GM12878 (cell line): ENCODE data around the gene SMIM1. TPM values are rescaled to one million over a fixed set of nuclear protein-coding genes. Genes with fewer than 3 reads are reported as not detected.

Source experiments
- ATAC-seq: fragments of 200-7000 bp; cut with Tn5 transposase; 3 replicates; pipeline ENCODE4 v1.9.1; 2020; ENCODE audit warnings: mild to moderate bottlenecking, moderate library complexity
- BruUV-seq: library from RNA; stranded (reverse); fragments of 400-500 nt; replicated peaks from 2 replicates; lab custom pipeline; 2021; lab: Mats Ljungman, UMichigan
- CTCF ChIA-PET: fragments of 300-600 bp; sonication (Branson Sonifier 250); formaldehyde crosslinking; extraction: SDS; loops from one replicate; lab custom pipeline; 2021; ENCODE audit warnings: inconsistent platforms; lab: Yijun Ruan, JAX
- POLR2A ChIA-PET: fragments of 350-600 bp; formaldehyde crosslinking; extraction: SDS; loops from one replicate; lab custom pipeline; 2021; ENCODE audit warnings: inconsistent platforms; lab: Charles Lee
- RAD21 ChIA-PET: fragments of 300-600 bp; sonication (Branson Sonifier 250); formaldehyde crosslinking; loops from one replicate; lab custom pipeline; 2023; ENCODE audit warnings: antibody characterized with exemption; ENCODE audit not compliant: unreplicated experiment; lab: Charles Lee
- SMC1A ChIA-PET: fragments of 300-600 bp; sonication (Branson Sonifier 250); formaldehyde crosslinking; loops from one replicate; lab custom pipeline; 2023; ENCODE audit not compliant: unreplicated experiment, uncharacterized antibody; lab: Charles Lee
- DNase-seq: peaks from one replicate; pipeline ENCODE4 v3.0.0-alpha.2; 2011; ENCODE audit warnings: low read depth, low spot score
- FAIRE-seq: peaks from 3 replicates; lab custom pipeline; 2011; peaks lifted over from hg19 to GRCh38; lab: Jason Lieb, UNC
- H2AFZ ChIP-seq: 2 replicates; pipeline ENCODE4 v1.6.0; 2011; ENCODE audit warnings: low read depth, low read length, control low read depth; ENCODE audit not compliant: control insufficient read depth
- H3K27ac ChIP-seq: 2 replicates; pipeline ENCODE4 v1.5.1; 2011; ENCODE audit warnings: control low read depth; ENCODE audit not compliant: control insufficient read depth, insufficient read depth
- H3K27me3 ChIP-seq, 2 experiments: replicated peaks in 1 of 2; 2 replicates each; pipeline versions ENCODE4 v1.6.0 to v1.6.1; 2011; ENCODE audit warnings: low read length in 1 of 2; ENCODE audit not compliant: control insufficient read depth in 2 of 2, insufficient read depth in 2 of 2
- H3K36me3 ChIP-seq, 2 experiments: 2 replicates each; pipeline ENCODE4 v1.5.1; 2011; ENCODE audit warnings: low read length in 1 of 2; ENCODE audit not compliant: control insufficient read depth in 2 of 2, insufficient read depth in 2 of 2
- H3K4me1 ChIP-seq: 2 replicates; pipeline ENCODE4 v1.6.1; 2011; ENCODE audit warnings: mild to moderate bottlenecking, low read length, moderate library complexity, mixed read lengths; ENCODE audit not compliant: control insufficient read depth, insufficient read depth
- H3K4me2 ChIP-seq: 2 replicates; pipeline ENCODE4 v1.6.0; 2011; ENCODE audit warnings: control low read depth; ENCODE audit not compliant: control insufficient read depth, insufficient read depth
- H3K4me3 ChIP-seq: fragments of 200-600 bp; sonication (generic); 2 replicates; pipeline ENCODE4 v1.5.1; 2016
- H3K79me2 ChIP-seq: 2 replicates; pipeline ENCODE4 v1.6.0; 2011; ENCODE audit warnings: low read length; ENCODE audit not compliant: control insufficient read depth, insufficient read depth
- H3K9ac ChIP-seq: 2 replicates; pipeline ENCODE4 v1.8.0; 2011; ENCODE audit warnings: low read length, control low read depth, mixed read lengths; ENCODE audit not compliant: control insufficient read depth, insufficient read depth
- H3K9me3 ChIP-seq: replicated peaks from 3 replicates; pipeline ENCODE4 v1.5.1; 2011; ENCODE audit warnings: mild to moderate bottlenecking, low read length; ENCODE audit not compliant: control insufficient read depth, insufficient read depth
- H4K20me1 ChIP-seq: 2 replicates; pipeline ENCODE4 v1.6.0; 2011; ENCODE audit not compliant: control insufficient read depth, insufficient read depth
- BMI1 ChIP-seq: fragments of 450-650 bp; IDR thresholded peaks from 2 replicates; pipeline ENCODE4 v1.6.1; 2016; ENCODE audit warnings: mild to moderate bottlenecking, moderate library complexity, borderline replicate concordance
- CHD1 ChIP-seq: IDR thresholded peaks from 2 replicates; pipeline ENCODE4 v1.6.1; 2012; ENCODE audit warnings: low read depth, low read length, improper control_type of control experiment
- FOS ChIP-seq: IDR thresholded peaks from 3 replicates; pipeline ENCODE4 v1.6.1; 2011; ENCODE audit warnings: borderline replicate concordance; ENCODE audit not compliant: insufficient read length; ENCODE audit errors: extremely low read depth
- HDAC2 ChIP-seq: fragments of 200-600 bp; sonication (generic); IDR thresholded peaks from 2 replicates; pipeline ENCODE4 v1.6.1; 2017
- RBBP5 ChIP-seq: fragments of 200-600 bp; sonication (generic); conservative IDR thresholded peaks from 2 replicates; pipeline ENCODE4 v1.6.1; 2016
- RUNX3 ChIP-seq: IDR thresholded peaks from 2 replicates; pipeline ENCODE4 v1.6.1; 2012; ENCODE audit warnings: low read length, inconsistent platforms
- SPI1 ChIP-seq: IDR thresholded peaks from 2 replicates; pipeline ENCODE4 v1.6.1; 2011; ENCODE audit warnings: low read depth, mild to moderate bottlenecking, low read length, moderate library complexity, borderline replicate concordance; ENCODE audit not compliant: insufficient read depth
- SREBF2 ChIP-seq: IDR thresholded peaks from 2 replicates; pipeline ENCODE4 v1.6.1; 2012; ENCODE audit warnings: mild to moderate bottlenecking, low read length
- SRF ChIP-seq, 2 experiments: IDR thresholded peaks; 2 replicates each; pipeline ENCODE4 v1.6.1; 2011; ENCODE audit warnings: low read depth in 2 of 2, low read length in 2 of 2, mild to moderate bottlenecking in 1 of 2, moderate library complexity in 1 of 2
- TAF1 ChIP-seq: IDR thresholded peaks from 2 replicates; pipeline ENCODE4 v1.6.1; 2011; ENCODE audit warnings: mild to moderate bottlenecking, low read depth, low read length, borderline replicate concordance
- ZZZ3 ChIP-seq: IDR thresholded peaks from 2 replicates; pipeline ENCODE4 v1.6.1; 2011; ENCODE audit warnings: low read depth; ENCODE audit not compliant: control insufficient read depth, insufficient read length
- WGBS: methylation state at CpG from one replicate; pipeline ENCODE4 v1.1.6; 2016; ENCODE audit warnings: low lambda C conversion rate; ENCODE audit not compliant: insufficient replicate concordance, insufficient coverage; ENCODE audit errors: missing lambda C conversion rate; 5-methylcytosine and 5-hydroxymethylcytosine counted together
- in situ Hi-C: fragments of 300-500 bp; cut with MboI; formaldehyde crosslinking; loops from 9 replicates; pipeline ENCODE4 v1.14.3; 2018; ENCODE audit warnings: mixed read lengths
- intact Hi-C: fragments of 100-400 bp; cut with micrococcal nuclease; formaldehyde crosslinking; loops from one replicate; pipeline ENCODE4 v1.14.2; 2022; ENCODE audit not compliant: unreplicated experiment
- polyA plus RNA-seq, 11 experiments: library from polyadenylated mRNA; depleted of rRNA in 4 of 11; unstranded in 6 of 11; stranded (reverse) in 5 of 11; fragments of >200 nt; fragmentation: Nextera tagmentation in 4 of 11; fragmentation: Illumina TruSeq in 1 of 11; extraction: Ambion mirVana in 4 of 11; extraction: Trizol in 1 of 11; gene quantifications; 1 replicate in 1 of 11; 2 replicates in 10 of 11; pipeline versions ENCODE4 v1.2.1 to v1.2.3, GENCODE V29; 2011 to 2016; ENCODE audit warnings: inconsistent platforms in 2 of 11, missing spikeins in 2 of 11, low read depth in 1 of 11
- total RNA-seq, 4 experiments: library from RNA; depleted of rRNA in 3 of 4; stranded (reverse); fragments of >200 nt in 3 of 4; fragmentation: Illumina TruSeq in 1 of 4; extraction: Trizol in 1 of 4; gene quantifications; 2 replicates each; pipeline versions ENCODE4 v1.2.1 to v1.2.3, GENCODE V29; 2013 to 2021
- TF ChIP-seq, protein P1 (sequence below): fragments of 450-650 bp; IDR thresholded peaks from 2 replicates; pipeline ENCODE4 v1.6.1; 2017; ENCODE audit warnings: mild to moderate bottlenecking, moderate library complexity
- TF ChIP-seq, protein P2 (sequence below): fragments of 150-350 bp; IDR thresholded peaks from 2 replicates; pipeline ENCODE4 v1.6.1; 2014; ENCODE audit warnings: mild to moderate bottlenecking, low read depth, low read length
- TF ChIP-seq, protein P3 (sequence below), 3 experiments: IDR thresholded peaks in 2 of 3; conservative IDR thresholded peaks in 1 of 3; 2 replicates each; pipeline ENCODE4 v1.5.1; 2011; ENCODE audit warnings: low read depth in 3 of 3, low read length in 3 of 3, mild to moderate bottlenecking in 3 of 3, control low read depth in 2 of 3, moderate library complexity in 2 of 3, inconsistent platforms in 1 of 3, mixed read lengths in 1 of 3; ENCODE audit not compliant: control insufficient read depth in 2 of 3, insufficient read depth in 1 of 3; ENCODE audit errors: extremely low read depth in 1 of 3

SMIM1 gene
- total and polyA plus RNA-seq, 10 of the 15 experiments (the other 5 are each of a cell fraction or from before 2014, with no cell fraction given), result 0.30 to 0.37 TPM; not detected in 8

DNA sequence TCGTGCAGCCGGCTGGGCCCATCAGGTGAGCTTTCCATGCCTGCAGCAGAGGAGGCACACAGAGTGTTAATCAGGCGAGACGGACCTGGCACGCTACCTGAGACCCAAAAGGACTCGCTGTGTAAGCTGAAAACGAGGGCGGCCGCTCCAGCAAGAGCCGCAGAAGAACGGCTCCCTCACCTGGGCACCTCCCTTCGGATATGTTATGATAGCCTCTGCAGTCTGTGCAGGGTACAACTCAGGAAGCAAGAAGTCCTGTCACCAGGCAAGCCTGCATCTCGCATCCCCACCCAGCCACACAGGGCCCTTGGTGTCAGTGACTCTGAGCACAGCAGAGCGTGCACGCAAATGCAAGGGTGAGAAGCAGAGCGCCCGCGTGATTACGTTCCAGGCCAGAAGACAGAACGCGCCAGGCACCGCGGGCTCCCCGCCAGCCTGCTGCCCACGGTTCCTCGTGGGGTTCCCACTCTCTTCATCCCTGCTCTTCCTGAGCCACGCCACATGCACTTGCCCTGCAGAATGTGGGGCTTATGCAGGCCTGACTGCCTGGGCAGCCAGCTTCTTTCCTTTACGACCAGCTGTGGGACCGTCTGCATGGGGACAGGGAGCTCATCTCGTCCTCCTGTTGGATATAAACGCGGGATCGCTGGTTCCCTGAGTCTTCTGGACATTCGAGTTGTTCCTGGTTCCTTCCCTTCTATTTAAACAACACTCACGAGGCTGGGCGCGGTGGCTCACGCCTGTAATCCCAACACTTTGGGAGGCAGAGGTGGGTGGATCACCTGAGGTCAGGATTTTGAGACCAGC is 44.0 kb downstream of the SMIM1 start (continued):
- TF ChIP-seq, protein P1, sequence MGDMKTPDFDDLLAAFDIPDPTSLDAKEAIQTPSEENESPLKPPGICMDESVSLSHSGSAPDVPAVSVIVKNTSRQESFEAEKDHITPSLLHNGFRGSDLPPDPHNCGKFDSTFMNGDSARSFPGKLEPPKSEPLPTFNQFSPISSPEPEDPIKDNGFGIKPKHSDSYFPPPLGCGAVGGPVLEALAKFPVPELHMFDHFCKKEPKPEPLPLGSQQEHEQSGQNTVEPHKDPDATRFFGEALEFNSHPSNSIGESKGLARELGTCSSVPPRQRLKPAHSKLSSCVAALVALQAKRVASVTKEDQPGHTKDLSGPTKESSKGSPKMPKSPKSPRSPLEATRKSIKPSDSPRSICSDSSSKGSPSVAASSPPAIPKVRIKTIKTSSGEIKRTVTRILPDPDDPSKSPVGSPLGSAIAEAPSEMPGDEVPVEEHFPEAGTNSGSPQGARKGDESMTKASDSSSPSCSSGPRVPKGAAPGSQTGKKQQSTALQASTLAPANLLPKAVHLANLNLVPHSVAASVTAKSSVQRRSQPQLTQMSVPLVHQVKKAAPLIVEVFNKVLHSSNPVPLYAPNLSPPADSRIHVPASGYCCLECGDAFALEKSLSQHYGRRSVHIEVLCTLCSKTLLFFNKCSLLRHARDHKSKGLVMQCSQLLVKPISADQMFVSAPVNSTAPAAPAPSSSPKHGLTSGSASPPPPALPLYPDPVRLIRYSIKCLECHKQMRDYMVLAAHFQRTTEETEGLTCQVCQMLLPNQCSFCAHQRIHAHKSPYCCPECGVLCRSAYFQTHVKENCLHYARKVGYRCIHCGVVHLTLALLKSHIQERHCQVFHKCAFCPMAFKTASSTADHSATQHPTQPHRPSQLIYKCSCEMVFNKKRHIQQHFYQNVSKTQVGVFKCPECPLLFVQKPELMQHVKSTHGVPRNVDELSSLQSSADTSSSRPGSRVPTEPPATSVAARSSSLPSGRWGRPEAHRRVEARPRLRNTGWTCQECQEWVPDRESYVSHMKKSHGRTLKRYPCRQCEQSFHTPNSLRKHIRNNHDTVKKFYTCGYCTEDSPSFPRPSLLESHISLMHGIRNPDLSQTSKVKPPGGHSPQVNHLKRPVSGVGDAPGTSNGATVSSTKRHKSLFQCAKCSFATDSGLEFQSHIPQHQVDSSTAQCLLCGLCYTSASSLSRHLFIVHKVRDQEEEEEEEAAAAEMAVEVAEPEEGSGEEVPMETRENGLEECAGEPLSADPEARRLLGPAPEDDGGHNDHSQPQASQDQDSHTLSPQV, result no peak
- TF ChIP-seq, protein P2, sequence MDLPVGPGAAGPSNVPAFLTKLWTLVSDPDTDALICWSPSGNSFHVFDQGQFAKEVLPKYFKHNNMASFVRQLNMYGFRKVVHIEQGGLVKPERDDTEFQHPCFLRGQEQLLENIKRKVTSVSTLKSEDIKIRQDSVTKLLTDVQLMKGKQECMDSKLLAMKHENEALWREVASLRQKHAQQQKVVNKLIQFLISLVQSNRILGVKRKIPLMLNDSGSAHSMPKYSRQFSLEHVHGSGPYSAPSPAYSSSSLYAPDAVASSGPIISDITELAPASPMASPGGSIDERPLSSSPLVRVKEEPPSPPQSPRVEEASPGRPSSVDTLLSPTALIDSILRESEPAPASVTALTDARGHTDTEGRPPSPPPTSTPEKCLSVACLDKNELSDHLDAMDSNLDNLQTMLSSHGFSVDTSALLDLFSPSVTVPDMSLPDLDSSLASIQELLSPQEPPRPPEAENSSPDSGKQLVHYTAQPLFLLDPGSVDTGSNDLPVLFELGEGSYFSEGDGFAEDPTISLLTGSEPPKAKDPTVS, result no peak
- TF ChIP-seq CHD1 (no peak), FOS (no peak)

DNA sequence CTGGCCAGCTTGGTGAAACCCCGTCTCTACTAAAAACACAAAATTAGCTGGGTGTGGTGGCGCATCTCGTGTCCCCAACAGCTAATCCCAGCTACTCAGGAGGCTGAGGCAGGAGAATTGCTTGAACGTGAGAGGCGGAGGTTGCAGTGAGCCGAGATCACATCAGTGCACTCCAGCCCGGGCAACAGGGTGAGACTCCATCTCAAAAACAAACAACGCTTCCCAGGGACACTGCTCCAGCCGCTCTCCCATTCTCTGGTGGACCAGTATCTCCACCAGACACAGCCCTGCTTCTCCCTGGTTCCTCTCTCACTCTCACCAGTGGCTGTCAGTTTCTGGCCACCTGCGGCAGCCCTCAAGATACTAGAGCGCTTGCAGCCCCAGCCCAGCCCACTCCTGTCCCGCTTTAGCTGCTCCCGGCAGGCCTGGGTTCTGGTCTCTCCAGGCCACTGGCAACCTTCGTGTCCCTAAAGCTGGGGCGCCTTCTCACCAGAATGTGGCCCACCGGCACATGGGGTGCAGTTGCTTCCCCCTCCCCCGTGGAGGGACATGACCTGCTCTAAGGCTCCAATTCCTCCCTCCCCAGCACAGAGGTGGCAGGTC is 44.7 kb downstream of the SMIM1 start:
- no peaks in the 10 kb centered on the region for H3K4me1 ChIP-seq
- H3K27ac ChIP-seq, result no peak overlapping the region
- intact Hi-C loops (no loop called here), in situ Hi-C loops (no loop called here)
- no peak overlapping the region for H3K4me3 ChIP-seq
- H3K9ac ChIP-seq, result no peak overlapping the region
- FAIRE-seq, result no peak
- POLR2A ChIA-PET, result no interaction called here
- H3K79me2 ChIP-seq, result no peaks in the 10 kb centered on the region
- SMC1A ChIA-PET, result no interaction called here
- RAD21 ChIA-PET, result no interaction called here
- H4K20me1 ChIP-seq, result no peaks in the 10 kb centered on the region
- no peak for ATAC-seq
- 92% methylated on average over 16 of the region's 17 CpGs for WGBS
- no peaks in the 10 kb centered on the region for H3K27me3 ChIP-seq
- CTCF ChIA-PET, result no interaction called here
- no peak overlapping the region for H2AFZ ChIP-seq
- no peak for DNase-seq
- H3K36me3 ChIP-seq, result no peaks in the 10 kb centered on the region; a peak in 3 of 4 replicates
- BruUV-seq, result no TSS peak
- H3K9me3 ChIP-seq, result no peaks in the 10 kb centered on the region
- no peak overlapping the region for H3K4me2 ChIP-seq
- TF ChIP-seq BMI1, result no peak
- TF ChIP-seq SREBF2, result no peak
- no peak for TF ChIP-seq RUNX3
- TF ChIP-seq SPI1, result no peak
- no peak for TF ChIP-seq RBBP5
- no peak for TF ChIP-seq ZZZ3
- TF ChIP-seq HDAC2, result no peak
- TF ChIP-seq, protein P3, sequence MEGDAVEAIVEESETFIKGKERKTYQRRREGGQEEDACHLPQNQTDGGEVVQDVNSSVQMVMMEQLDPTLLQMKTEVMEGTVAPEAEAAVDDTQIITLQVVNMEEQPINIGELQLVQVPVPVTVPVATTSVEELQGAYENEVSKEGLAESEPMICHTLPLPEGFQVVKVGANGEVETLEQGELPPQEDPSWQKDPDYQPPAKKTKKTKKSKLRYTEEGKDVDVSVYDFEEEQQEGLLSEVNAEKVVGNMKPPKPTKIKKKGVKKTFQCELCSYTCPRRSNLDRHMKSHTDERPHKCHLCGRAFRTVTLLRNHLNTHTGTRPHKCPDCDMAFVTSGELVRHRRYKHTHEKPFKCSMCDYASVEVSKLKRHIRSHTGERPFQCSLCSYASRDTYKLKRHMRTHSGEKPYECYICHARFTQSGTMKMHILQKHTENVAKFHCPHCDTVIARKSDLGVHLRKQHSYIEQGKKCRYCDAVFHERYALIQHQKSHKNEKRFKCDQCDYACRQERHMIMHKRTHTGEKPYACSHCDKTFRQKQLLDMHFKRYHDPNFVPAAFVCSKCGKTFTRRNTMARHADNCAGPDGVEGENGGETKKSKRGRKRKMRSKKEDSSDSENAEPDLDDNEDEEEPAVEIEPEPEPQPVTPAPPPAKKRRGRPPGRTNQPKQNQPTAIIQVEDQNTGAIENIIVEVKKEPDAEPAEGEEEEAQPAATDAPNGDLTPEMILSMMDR (IDR thresholded peaks at IDR 0.05 in 2 of 3, conservative IDR thresholded peaks at IDR 0.05 in 1 of 3; ENCODE audit: control insufficient read depth in 2 of 3, extremely low read depth in 1 of 3, insufficient read depth in 1 of 3, low read depth in 3 of 3, low read length in 3 of 3), result no peak
- TF ChIP-seq SRF (IDR thresholded peaks at IDR 0.05; ENCODE audit: low read depth in 2 of 2, low read length in 2 of 2), result no peak
- no peak for TF ChIP-seq TAF1
